Mesendoderm (in vitro differentiated cells): Measurements from ENCODE around the gene NTRK2.

Source experiments
- DNase-seq: peaks from one replicate; pipeline ENCODE4 v3.0.0; 2013
- H2AK5ac ChIP-seq: 2 replicates; pipeline ENCODE4 v1.6.1; 2013; ENCODE audit warnings: low read length, inconsistent platforms
- H2BK120ac ChIP-seq: 2 replicates; pipeline ENCODE4 v1.6.1; 2013; ENCODE audit warnings: low read depth, mild to moderate bottlenecking, low read length, moderate library complexity, mixed read lengths
- H2BK15ac ChIP-seq: replicated peaks from 2 replicates; pipeline ENCODE4 v1.6.1; 2013; ENCODE audit warnings: low read depth, mild to moderate bottlenecking, moderate library complexity
- H2BK5ac ChIP-seq: 2 replicates; pipeline ENCODE4 v1.6.1; 2013; ENCODE audit warnings: low read length, inconsistent platforms
- H3K18ac ChIP-seq: 2 replicates; pipeline ENCODE4 v1.6.1; 2013; ENCODE audit warnings: mild to moderate bottlenecking, low read length, mixed read lengths
- H3K23ac ChIP-seq: one replicate; pipeline ENCODE4 v1.6.1; 2013; ENCODE audit warnings: low read length
- H3K27ac ChIP-seq: 2 replicates; pipeline ENCODE4 v1.5.1; 2013; ENCODE audit warnings: low read depth, mild to moderate bottlenecking, inconsistent platforms, low read length, moderate library complexity
- H3K27me3 ChIP-seq: 2 replicates; pipeline ENCODE4 v1.6.1; 2013; ENCODE audit warnings: low read length, control low read depth, mild to moderate bottlenecking, inconsistent platforms; ENCODE audit not compliant: insufficient read depth, poor library complexity
- H3K36me3 ChIP-seq: 2 replicates; pipeline ENCODE4 v1.6.1; 2013; ENCODE audit warnings: low read length, inconsistent platforms; ENCODE audit not compliant: control insufficient read depth, insufficient read depth
- H3K4ac ChIP-seq: one replicate; pipeline ENCODE4 v1.6.1; 2013; ENCODE audit warnings: low read depth, mild to moderate bottlenecking, low read length, moderate library complexity
- H3K4me1 ChIP-seq: 2 replicates; pipeline ENCODE4 v1.6.1; 2013; ENCODE audit warnings: low read depth, low read length, inconsistent platforms; ENCODE audit not compliant: control insufficient read depth
- H3K4me2 ChIP-seq: 2 replicates; pipeline ENCODE4 v1.6.1; 2013; ENCODE audit warnings: low read length
- H3K4me3 ChIP-seq: 2 replicates; pipeline ENCODE4 v1.5.1; 2013; ENCODE audit warnings: mild to moderate bottlenecking, low read length
- H3K56ac ChIP-seq: one replicate; pipeline ENCODE4 v1.6.1; 2013; ENCODE audit warnings: low read length
- H3K79me1 ChIP-seq: 2 replicates; pipeline ENCODE4 v1.6.1; 2013; ENCODE audit warnings: low read length, inconsistent platforms
- H3K79me2 ChIP-seq: 2 replicates; pipeline ENCODE4 v1.6.1; 2013; ENCODE audit warnings: mild to moderate bottlenecking, low read length; ENCODE audit not compliant: control insufficient read depth, insufficient read depth
- H3K9ac ChIP-seq: 2 replicates; pipeline ENCODE4 v1.6.1; 2013; ENCODE audit warnings: low read length, inconsistent platforms
- H4K5ac ChIP-seq: one replicate; pipeline ENCODE4 v1.6.1; 2013; ENCODE audit warnings: low read length
- H4K8ac ChIP-seq: one replicate; pipeline ENCODE4 v1.6.1; 2013; ENCODE audit warnings: low read depth, mild to moderate bottlenecking, control low read depth, low read length, moderate library complexity
- WGBS: extraction: QIAGEN DNeasy Blood & Tissue Kit; methylation state at CpG from one replicate; pipeline ENCODE4 v1.1.7; 2013; ENCODE audit warnings: low lambda C conversion rate, missing lambda C conversion rate; ENCODE audit not compliant: insufficient coverage; ENCODE audit errors: extremely low coverage; 5-methylcytosine and 5-hydroxymethylcytosine counted together

Gene NTRK2

GRCh38 chr9:84880835-84881234, 211.3 kb downstream of the NTRK2 start:
- WGBS: no CpG with 5 or more reads among the region's 2 CpGs

GRCh38 chr9:84886866-84887265, 217.3 kb downstream of the NTRK2 start:
- H3K79me1 ChIP-seq: no peaks in the 10 kb centered on the region
- no peak overlapping the region for H3K27ac ChIP-seq
- no peak overlapping the region for H2BK15ac ChIP-seq
- H4K5ac ChIP-seq: no peak overlapping the region
- no peaks in the 10 kb centered on the region for H3K27me3 ChIP-seq
- H3K79me2 ChIP-seq: no peaks in the 10 kb centered on the region
- H2AK5ac ChIP-seq: no peak overlapping the region
- H3K4ac ChIP-seq: no peak overlapping the region
- H3K4me2 ChIP-seq: no peak overlapping the region
- H3K18ac ChIP-seq: no peak overlapping the region
- no peak overlapping the region for H3K56ac ChIP-seq
- DNase-seq: no peak
- no peak overlapping the region for H2BK5ac ChIP-seq
- H3K4me1 ChIP-seq: no peaks in the 10 kb centered on the region
- WGBS: no CpG with 5 or more reads among the region's 8 CpGs
- H3K36me3 ChIP-seq: no peaks in the 10 kb centered on the region
- H3K23ac ChIP-seq: no peak overlapping the region
- H3K4me3 ChIP-seq: no peak overlapping the region
- no peak overlapping the region for H2BK120ac ChIP-seq
- H3K9ac ChIP-seq: no peak overlapping the region
- no peak overlapping the region for H4K8ac ChIP-seq

More at GRCh38 chr9:84880835-84881234, 211.3 kb downstream of the NTRK2 start:
- no peak overlapping the region for H3K18ac ChIP-seq
- H3K27me3 ChIP-seq: no peaks in the 10 kb centered on the region
- H3K4me3 ChIP-seq: no peak overlapping the region
- H4K5ac ChIP-seq: no peak overlapping the region
- H3K79me1 ChIP-seq: no peaks in the 10 kb centered on the region
- H2BK15ac ChIP-seq: no peak overlapping the region
- H3K23ac ChIP-seq: no peak overlapping the region
- no peak overlapping the region for H3K9ac ChIP-seq
- no peak for DNase-seq
- H3K27ac ChIP-seq: no peak overlapping the region
- H2AK5ac ChIP-seq: no peak overlapping the region
- H3K4me2 ChIP-seq: no peak overlapping the region
- no peaks in the 10 kb centered on the region for H3K79me2 ChIP-seq
- H2BK5ac ChIP-seq: no peak overlapping the region
- H3K36me3 ChIP-seq: no peaks in the 10 kb centered on the region
- no peak overlapping the region for H2BK120ac ChIP-seq
- no peaks in the 10 kb centered on the region for H3K4me1 ChIP-seq
- H4K8ac ChIP-seq: no peak overlapping the region
- H3K4ac ChIP-seq: no peak overlapping the region
- no peak overlapping the region for H3K56ac ChIP-seq

DNA sequence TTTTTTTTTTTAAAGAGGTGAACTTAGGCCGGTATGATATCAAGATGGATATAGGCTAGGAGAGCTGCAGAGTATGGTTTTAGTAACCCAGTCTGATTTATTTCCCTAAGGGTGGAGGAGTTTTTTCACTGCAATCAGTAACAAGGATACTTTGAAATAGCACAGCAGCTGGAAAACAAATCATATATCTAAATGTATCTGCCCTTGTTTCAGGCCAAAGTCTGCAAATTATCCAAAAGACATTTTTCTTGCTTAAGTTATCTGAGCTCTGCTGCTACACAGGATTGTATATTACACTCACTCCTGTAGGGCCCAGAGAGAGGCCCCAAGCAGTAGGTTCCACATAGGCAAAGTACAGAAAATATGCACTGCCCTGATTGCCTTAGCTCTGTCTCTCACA, 222.4 kb downstream of the NTRK2 start:
- Histone ChIP-seq H3K4me3 (no peak overlapping the region), H3K27ac (no peak overlapping the region), H3K4me2 (no peak overlapping the region), H3K23ac (no peak overlapping the region), H3K9ac (no peak overlapping the region), H2BK120ac (no peak overlapping the region), H3K4me1 (no peaks in the 10 kb centered on the region), H4K5ac (no peak overlapping the region), H3K56ac (no peak overlapping the region), H2AK5ac (no peak overlapping the region), H2BK15ac (no peak overlapping the region), H4K8ac (no peak overlapping the region), H3K27me3 (no peaks in the 10 kb centered on the region), H3K79me2 (no peaks in the 10 kb centered on the region), H3K79me1 (no peaks in the 10 kb centered on the region), H2BK5ac (no peak overlapping the region), H3K18ac (no peak overlapping the region), H3K4ac (no peak overlapping the region), H3K36me3 (no peaks in the 10 kb centered on the region)
- no CpG with 5 or more reads among the region's 1 CpG for WGBS
- no peak for DNase-seq

- no peak overlapping the region for H3K4me2 ChIP-seq
- H3K79me1 ChIP-seq: no peaks in the 10 kb centered on the region
- H2BK5ac ChIP-seq: no peak overlapping the region
- no peaks in the 10 kb centered on the region for H3K27me3 ChIP-seq
- H3K79me2 ChIP-seq: no peaks in the 10 kb centered on the region
- no peak overlapping the region for H4K8ac ChIP-seq
- no peak overlapping the region for H2AK5ac ChIP-seq
- H3K9ac ChIP-seq: no peak overlapping the region
- WGBS: no CpG with 5 or more reads among the region's 13 CpGs
- H3K18ac ChIP-seq: no peak overlapping the region
- no peak overlapping the region for H3K4ac ChIP-seq
- H3K4me3 ChIP-seq: no peak overlapping the region
- H2BK120ac ChIP-seq: no peak overlapping the region
- H3K4me1 ChIP-seq: no peaks in the 10 kb centered on the region
- H4K5ac ChIP-seq: no peak overlapping the region
- H3K36me3 ChIP-seq: no peaks in the 10 kb centered on the region
- H3K56ac ChIP-seq: no peak overlapping the region
- H3K27ac ChIP-seq: no peak overlapping the region
- no peak overlapping the region for H2BK15ac ChIP-seq
- no peak for DNase-seq
- no peak overlapping the region for H3K23ac ChIP-seq
Observed at GRCh38 chr9:84893419-84894128, 224.0 kb downstream of the NTRK2 start.

DNA sequence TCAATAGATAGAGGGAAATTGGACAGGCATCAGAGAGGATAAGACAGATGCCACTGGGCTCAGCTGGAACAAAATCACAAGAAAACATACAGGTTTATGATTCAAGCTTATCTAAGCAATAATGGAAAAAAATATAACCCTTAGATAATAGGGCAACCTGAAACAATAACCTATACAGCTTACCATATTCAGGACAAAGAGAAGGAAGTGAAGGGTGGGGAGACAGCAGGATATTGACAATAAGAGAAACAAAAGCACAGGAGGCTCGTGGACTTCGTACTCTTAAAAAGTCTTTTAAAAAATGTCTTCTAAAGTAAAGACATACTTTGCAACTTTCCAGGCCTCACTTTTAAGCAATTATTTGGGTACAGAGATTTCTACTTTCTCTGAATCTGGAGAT, 225.3 kb downstream of the NTRK2 start:
- Histone ChIP-seq H3K4me2 (no peak overlapping the region), H3K27me3 (no peaks in the 10 kb centered on the region), H4K5ac (no peak overlapping the region), H2AK5ac (no peak overlapping the region), H3K79me2 (no peaks in the 10 kb centered on the region), H3K4ac (no peak overlapping the region), H3K4me1 (no peaks in the 10 kb centered on the region), H3K18ac (no peak overlapping the region), H3K23ac (no peak overlapping the region), H3K9ac (no peak overlapping the region), H3K56ac (no peak overlapping the region), H3K4me3 (no peak overlapping the region), H2BK120ac (no peak overlapping the region), H3K79me1 (no peaks in the 10 kb centered on the region), H2BK5ac (no peak overlapping the region), H3K36me3 (no peaks in the 10 kb centered on the region), H3K27ac (no peak overlapping the region), H2BK15ac (no peak overlapping the region), H4K8ac (no peak overlapping the region)
- no peak for DNase-seq
- no CpG with 5 or more reads among the region's 2 CpGs for WGBS
